ENCODE results near the gene BTNL8. TPM values are rescaled to one million over a fixed set of nuclear protein-coding genes. Genes with fewer than 3 reads are reported as not detected.

BTNL8 gene
- polyA plus RNA-seq, 1 experiment = not detected

GRCh38 chr5:180960209-180960608, 61.2 kb downstream of the BTNL8 start:
- H3K4me3 ChIP-seq (ENCODE audit: low read depth, low read length) = no peak overlapping the region
- DNase-seq (ENCODE audit: low read depth) = no peak
- no peaks in the 10 kb centered on the region for H3K27me3 ChIP-seq (ENCODE audit: control insufficient read depth, insufficient read depth, low read length)
- ChIA-PET CTCF (no interaction called here), POLR2A (no interaction called here)
- H3K36me3 ChIP-seq (ENCODE audit: control insufficient read depth, insufficient read depth, low read length) = no peaks in the 10 kb centered on the region
- no peak for TF ChIP-seq CTCF (IDR thresholded peaks at IDR 0.05; ENCODE audit: insufficient read depth, low read depth, low read length)

GRCh38 chr5:180969406-180969805, 70.4 kb downstream of the BTNL8 start:
- Histone ChIP-seq H3K36me3 (ENCODE audit: control insufficient read depth, insufficient read depth, low read length) (no peaks in the 10 kb centered on the region), H3K4me3 (ENCODE audit: low read depth, low read length) (no peak overlapping the region), H3K27me3 (ENCODE audit: control insufficient read depth, insufficient read depth, low read length) (no peaks in the 10 kb centered on the region)
- DNase-seq (ENCODE audit: low read depth) = no peak
- TF ChIP-seq CTCF (IDR thresholded peaks at IDR 0.05; ENCODE audit: insufficient read depth, low read depth, low read length) = no peak
- ChIA-PET POLR2A (no interaction called here), CTCF (interaction anchor here (1.3 kb wide), 1 partner anchor 11 kb away, joined by 3 read pairs; no protein-coding TSS in a partner anchor)

- Histone ChIP-seq H3K4me3 (ENCODE audit: low read depth, low read length) (no peak overlapping the region), H3K36me3 (ENCODE audit: control insufficient read depth, insufficient read depth, low read length) (no peaks in the 10 kb centered on the region), H3K27me3 (ENCODE audit: control insufficient read depth, insufficient read depth, low read length) (no peaks in the 10 kb centered on the region)
- DNase-seq (ENCODE audit: low read depth) = no peak
- no peak for TF ChIP-seq CTCF (IDR thresholded peaks at IDR 0.05; ENCODE audit: insufficient read depth, low read depth, low read length)
- ChIA-PET POLR2A (no interaction called here), CTCF (no interaction called here)
Observed at GRCh38 chr5:180970336-180970735, 71.4 kb downstream of the BTNL8 start.

- Histone ChIP-seq H3K27me3 (ENCODE audit: control insufficient read depth, insufficient read depth, low read length) (no peaks in the 10 kb centered on the region), H3K4me3 (ENCODE audit: low read depth, low read length) (no peak overlapping the region), H3K36me3 (ENCODE audit: control insufficient read depth, insufficient read depth, low read length) (no peaks in the 10 kb centered on the region)
- no peak for TF ChIP-seq CTCF (IDR thresholded peaks at IDR 0.05; ENCODE audit: insufficient read depth, low read depth, low read length)
- DNase-seq (ENCODE audit: low read depth) = no peak
- CTCF ChIA-PET = no interaction called here
- POLR2A ChIA-PET = no interaction called here
Observed at GRCh38 chr5:180970875-180971274, 71.9 kb downstream of the BTNL8 start.

GRCh38 chr5:180974612-180975315, 75.8 kb downstream of the BTNL8 start:
- H3K27me3 ChIP-seq (ENCODE audit: control insufficient read depth, insufficient read depth, low read length) = no peaks in the 10 kb centered on the region
- POLR2A ChIA-PET = no interaction called here
- TF ChIP-seq CTCF (IDR thresholded peaks at IDR 0.05; ENCODE audit: insufficient read depth, low read depth, low read length) = no peak
- no peaks in the 10 kb centered on the region for H3K36me3 ChIP-seq (ENCODE audit: control insufficient read depth, insufficient read depth, low read length)
- CTCF ChIA-PET = no interaction called here
- DNase-seq (ENCODE audit: low read depth) = no peak
- no peak overlapping the region for H3K4me3 ChIP-seq (ENCODE audit: low read depth, low read length)

Data from BJ (cell line).